Dedifferentiated amniotic fluid mesenchymal stem cell (primary cell): Measurements from ENCODE around the gene MTA2.

Experiments
- DNase-seq: peaks from one replicate; pipeline ENCODE4 v3.0.0-alpha.2; 2016; ENCODE audit errors: extremely low spot score

Gene MTA2

DNA sequence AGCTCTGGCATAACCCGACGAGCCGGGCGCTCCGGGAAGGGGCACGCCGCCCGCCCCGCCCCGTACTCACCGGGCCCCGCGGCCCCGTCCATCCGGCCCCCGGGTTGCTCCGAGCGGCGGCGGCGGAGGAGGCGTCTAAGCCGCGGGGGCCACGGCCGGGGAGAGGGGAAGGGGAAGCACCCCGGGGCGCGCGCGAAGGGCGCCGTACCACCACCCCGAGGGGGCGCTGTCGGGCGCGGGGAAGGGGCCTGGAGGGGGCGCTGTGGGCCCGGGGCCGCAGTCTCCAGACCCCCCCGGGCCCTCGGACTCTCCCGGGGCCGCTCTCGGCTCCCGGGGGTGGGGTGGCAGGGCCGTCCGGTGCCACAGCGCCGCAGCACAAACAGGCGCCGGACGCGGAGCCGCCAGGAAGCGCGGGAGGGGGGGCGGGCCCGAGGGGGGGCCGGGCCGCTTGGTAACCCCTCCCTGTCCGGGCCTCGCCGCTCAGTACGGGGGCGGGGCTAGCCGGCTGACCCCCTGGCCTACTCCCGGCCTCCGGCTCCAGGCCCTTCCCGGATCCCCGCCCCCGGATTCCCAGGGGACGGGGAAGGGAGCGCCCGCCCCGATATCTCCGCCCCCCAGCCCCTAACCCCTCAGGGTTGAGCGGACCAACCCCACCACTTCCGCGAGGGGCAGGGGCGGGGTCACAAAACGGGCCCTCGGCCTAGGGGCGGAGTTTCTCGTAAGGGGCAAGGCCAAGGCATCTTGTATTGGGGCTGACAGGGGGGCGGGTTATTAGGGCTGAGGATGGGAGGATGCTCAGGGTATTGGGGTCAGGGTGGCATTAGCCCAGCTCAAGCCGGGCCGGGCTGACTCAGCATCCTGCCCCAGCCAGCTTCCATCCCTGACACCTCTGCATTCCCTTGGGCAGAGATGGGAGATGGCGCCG is 11.0 kb upstream of the MTA2 start, which contains the start of the genes EML3 and ROM1:
TSS of gene EML3 (minus strand) at position 410 of the 925 bp plus-strand sequence. CDS start at position 92, 318 bp downstream.
TSS of gene ROM1 (plus strand) at position 892 of the 925 bp plus-strand sequence. CDS start at position 917, 25 bp downstream.
- no peak for DNase-seq

DNA sequence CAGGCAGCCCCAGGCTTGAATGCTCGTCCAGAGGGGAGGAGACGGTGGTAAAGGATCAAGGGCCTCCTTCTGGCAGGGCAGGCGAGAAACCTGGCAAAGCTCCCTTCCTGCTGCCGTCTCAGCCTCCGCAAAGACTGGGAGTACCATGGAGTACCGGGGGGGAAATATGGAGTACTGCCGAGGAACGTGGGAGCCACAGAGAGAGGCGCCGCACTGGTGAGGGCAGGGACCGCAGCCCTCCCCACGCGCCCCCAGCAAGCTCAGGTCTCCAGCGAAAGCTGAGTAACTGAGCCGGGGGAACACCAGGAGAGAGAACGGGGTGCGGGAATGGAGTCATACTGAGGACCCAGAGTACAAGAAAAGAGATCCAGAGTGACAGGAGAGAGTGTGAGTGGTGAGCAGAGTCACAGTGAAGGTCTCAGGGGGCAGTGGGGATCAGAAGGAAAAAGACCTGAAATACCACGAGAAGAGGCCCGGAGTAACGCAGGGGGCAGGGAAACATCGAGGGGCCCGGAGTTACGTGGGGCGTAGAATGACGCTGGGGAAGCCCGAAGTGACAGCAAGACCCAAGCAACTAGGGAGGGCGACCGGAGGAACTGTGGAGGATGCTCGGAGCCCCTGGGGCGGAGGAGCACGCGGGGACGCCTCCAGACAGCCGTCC is 10.2 kb upstream of the MTA2 start:
- no peak for DNase-seq

DNA sequence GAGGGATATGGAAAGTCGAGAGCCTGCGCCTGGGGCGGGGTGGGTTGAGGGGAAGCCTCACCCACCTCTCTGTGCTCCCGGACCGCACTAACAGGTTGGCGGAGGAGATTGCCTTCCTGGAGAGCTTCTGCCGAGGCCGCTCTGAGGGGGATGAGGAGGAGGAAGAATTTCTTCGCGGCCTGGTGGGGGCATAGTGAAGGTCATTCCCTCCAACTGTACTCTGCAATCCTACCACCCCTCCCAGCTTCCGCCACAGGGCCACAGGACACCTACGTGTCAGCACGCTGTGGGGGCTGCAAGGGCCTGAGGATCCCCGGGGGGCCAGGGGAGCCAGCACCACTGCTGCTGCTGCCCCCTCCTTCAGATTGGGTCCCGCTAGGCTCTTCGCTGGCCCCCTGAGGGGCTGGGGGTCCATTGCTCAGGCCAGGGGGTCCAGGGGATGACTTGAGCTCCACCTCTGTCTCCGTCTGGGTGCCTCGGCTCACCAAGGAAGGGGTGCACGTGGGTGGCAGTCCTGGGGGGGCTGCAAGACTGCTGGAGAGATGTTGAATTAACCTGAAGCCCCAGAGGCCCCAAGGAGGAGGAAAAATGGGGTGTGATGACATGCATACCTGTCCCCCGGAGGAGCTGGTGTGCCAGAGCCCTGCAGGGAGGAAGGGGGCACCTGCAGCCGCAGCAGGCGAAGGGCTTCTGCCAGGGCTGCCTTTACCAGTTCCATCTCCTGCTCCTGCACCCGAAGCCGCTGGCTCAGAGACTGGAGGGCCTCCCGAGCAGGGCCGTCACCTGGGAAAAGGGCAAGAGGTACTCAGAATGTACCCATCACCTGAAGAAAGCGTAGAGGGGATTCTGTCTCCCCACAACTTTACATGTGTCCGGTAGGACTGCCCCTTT is 9.4 kb upstream of the MTA2 start:
- DNase-seq = no peak

DNA sequence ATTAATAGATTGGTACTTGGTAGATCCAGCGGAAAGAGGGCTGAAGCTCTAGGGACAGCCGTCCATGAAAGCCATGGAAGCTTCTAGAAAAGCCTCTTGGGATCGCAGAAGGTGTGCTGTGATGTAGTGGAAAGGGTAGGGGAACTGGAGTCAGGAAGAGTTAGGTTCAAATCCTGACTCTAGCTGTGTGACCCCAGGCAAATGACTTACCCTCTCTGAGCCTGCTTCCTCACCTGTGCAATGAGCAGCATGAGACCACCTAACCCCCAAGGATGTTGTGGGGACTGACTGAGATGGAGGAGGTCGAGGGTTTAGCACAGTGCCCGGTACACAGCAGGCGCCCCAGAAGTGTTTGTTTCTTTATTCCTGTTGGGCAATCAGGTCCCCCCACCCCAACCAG is 8.7 kb upstream of the MTA2 start:
- no peak for DNase-seq

DNA sequence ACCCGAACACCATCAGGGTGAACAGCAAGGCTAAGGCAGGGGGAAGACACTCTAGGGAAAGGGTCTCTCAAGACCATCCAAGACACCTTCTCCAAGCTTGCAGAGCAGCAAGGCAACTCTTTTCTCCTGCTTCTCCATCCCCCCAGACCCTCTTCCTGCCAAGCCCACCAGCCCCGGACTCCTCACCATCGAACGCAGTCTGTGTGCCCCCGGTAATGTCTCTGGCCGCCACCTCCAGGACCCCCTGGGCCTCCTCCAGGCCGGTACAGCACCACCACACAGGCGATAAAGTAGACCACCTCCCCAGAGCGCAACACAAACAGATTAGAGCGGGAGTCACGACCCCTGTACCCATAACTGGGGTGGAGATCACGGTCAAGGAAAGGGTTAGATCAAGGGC is 7.1 kb upstream of the MTA2 start:
- DNase-seq = no peak

DNA sequence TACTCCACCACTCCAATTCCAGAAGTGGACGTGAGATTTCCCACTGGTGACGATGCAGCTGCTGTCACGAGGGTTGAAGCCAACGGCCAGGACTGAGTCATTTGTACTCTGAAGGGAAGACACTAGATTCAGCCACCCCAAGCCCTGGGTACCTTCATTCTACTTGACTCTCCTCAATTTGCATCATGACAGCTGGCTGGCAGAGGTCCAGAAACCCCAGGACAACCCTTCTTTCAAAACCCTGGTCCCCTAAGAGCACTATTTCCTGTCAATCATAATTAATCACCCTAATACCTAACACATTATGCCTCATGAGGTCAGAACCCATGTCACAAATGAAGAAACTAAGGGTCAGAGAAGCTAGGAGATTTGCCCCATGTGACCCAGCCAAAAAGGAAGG is 6.0 kb upstream of the MTA2 start:
- DNase-seq = no peak

DNA sequence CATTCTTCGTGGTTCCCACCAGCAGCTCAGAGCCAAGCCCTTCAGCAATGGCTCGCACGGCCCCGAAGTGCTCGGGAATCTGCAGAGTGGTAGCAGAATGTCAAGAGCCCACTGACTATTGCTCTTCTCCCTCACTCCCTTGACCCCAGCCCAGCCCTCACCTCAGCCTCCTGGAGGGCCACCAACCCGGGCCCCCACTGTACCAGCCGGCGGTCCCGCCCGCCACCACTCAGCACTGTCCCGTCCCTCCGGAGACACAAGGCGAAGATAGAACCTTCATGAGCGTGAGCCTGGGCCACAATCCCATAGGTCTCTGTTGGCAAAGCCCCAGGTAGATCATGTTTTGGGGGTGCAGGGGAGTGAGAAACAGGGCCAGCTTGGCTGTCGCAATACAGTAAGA is 4.2 kb upstream of the MTA2 start:
- DNase-seq = no peak

DNA sequence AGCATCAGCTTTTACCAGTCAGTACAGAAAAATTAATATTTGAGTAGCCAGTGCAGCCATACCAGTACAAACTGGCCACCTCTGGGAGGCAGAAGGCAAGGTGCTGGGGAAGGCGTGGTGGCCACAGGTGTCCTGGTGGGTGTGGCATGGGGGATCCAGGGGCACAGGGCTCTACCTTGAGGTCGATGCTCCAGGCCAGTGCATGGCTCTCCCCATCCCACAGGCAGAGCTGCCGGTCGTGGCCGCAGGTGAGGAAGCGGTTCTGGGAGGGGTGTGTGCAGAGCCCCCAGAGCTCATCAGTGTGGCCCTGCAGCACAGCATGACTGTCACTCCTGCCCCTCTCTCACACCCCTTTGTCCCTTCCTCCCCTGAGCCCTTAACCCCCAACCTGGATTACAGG is 3.8 kb upstream of the MTA2 start:
- no peak for DNase-seq

DNA sequence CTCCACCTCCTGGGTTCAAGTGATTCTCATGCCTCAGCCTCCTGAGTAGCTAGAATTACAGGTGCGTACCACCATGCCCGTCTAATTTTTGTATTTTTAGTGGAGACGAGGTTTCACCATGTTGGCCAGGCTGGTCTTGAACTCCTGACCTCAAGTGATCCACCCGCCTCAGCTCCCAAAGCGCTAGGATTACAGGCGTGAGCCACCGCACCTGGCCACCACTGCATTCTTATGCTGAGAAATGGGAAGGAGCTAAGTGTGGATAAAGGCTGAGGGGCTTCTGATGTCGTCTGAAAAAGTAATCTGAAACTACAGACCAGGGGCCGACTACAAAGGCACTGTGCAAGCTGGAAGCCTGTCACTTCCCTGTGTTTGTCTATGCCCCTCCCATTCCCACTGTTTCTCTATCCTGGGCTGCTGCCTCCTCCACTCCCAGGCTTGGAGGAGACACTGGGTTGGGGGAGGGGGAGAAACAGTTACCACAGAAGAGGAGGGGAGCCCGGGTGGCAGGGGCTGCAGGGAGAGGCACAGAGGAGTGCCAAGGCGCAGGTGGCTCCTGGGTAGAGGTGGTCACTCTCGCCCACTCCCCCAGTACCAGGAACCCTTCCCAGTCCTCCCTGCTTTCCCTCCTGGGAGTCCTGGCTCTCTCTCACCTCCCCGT is 2.9 kb upstream of the MTA2 start:
- DNase-seq = no peak

DNA sequence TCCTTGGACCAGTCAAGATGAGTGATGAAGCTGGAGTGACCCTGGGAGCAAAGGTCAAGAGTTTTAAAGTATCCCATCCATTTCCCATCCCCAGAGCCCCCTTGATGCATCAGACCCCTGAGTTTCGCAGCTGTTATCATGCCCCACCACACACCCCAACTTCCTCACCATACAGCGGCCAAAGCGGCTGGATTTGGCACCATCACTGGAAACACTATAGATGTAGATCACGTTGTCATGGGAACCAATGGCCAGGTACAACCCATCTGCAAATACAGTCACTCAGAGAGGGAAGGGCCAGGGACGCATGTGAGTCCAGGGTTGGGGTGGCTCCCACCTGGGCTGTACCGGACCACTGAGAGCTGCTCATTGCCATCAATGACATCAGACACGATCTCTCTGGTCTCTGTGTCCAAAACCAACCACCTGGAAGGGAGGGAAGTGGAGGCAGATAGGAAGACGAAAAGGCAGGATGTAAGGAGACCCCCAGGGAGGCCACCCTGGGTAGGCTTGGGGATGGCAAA is 2.2 kb upstream of the MTA2 start:
- DNase-seq = no peak

DNA sequence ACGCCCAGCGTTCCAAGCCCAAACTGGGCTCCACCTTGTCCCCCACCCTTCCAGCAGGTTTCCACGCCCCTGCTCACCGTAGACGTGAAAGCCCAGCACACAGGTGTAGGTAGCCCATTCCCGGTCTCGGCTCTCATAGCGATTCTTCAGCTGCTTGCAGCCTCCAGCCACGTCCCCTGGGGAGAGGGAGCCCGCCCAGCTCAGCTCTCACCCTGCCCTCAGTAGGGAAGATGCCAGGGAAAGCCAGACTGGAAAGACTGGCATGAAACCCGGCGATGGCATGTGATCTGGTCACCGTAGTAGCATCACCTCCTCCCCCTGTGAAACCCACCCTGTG is 1.4 kb upstream of the MTA2 start:
- no peak for DNase-seq

DNA sequence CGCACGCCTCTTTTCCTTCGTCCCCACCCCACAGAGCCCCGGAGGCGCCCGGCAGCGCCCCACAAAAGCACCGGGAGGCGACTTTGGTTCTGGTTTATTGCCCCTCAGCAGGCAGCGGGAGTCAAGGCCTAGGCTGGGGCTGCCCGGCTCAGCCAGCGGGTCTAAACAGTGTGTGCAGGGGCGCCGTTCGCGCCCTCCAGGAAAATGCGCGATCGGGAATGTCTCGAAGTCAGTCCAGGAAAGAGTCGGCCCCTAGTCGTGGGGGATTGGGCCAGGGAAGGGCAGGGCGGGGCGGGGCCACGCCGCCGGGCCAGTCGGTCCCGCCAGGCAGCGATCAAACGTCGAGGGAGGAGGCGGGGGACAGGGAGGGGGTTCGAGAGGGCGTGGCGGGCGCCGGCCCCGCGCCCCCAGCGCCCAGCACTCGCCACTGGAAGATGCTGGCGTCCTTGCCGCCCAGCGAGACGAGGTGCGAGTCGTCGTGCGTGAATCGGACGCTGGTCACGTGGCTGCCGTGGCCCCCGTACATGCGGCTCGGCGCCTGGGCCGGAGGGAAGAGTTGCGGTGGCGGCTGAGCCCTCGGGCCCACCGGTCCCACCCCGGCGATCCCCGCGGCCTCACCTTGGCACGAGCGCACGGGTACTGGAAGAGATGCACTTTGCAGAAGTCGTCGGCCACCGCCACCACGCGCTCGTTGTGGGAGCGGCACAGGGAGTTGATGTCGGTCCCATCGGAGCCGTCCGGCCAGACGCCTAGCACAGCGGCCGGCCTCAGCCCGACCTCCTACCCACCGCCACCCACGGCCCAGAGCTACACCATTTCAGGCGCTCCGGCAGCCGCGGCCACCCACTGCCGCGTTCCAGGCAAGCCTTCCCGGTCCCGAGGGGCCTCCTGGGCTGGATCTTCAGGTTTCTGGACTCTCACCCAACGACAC is 741 bp upstream of the MTA2 start:
- DNase-seq = peak; percentile 34

DNA sequence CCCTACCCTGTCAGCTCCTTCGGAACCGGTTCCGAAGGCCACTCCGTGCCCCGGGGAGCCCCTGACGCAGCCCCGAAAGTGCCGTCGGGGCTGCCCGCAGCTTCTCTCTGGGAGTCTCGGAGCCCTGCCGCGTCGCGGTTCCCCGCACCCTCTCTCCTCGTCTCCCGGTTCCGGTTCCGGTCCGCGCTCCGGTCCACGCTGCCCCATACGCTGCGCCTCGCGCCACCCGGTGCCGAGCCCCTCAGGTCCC is 618 bp downstream of the MTA2 start:
- DNase-seq = no peak

DNA sequence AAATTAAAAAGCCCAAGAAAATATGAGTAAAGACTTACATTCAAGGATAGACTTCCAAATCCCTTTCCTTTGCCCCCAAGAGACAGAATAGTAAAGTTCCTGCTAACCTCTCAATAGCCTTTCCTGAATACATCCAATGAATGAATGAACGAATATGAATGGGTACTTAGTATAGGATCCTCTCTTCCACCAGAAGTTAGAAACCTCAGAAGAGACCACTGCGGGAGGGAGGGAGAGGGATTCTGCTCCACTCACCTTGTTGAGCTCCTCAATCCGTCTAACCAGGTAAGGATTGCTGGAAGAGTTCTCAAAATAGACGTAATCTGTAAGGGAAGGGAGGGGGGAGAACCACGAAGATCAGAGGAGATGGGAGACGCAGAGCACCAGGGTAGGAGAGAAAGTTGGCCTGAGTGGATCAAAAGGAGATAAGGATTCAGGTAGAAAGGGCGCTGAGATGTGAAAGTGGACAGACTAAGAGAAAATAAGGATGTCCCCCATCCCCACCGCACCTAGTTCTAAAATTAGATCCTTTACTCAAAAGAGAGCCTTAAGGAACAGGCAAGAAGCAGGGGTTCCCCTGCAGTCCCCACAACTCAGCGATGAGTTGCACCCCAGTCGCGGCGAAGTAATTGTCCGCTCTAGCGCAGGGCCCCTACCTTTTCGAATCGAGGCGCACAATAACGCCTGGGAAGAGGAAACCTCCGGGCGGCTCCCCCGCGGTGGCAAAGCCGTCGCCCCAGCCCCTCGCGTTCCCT is 1.1 kb downstream of the MTA2 start:
- no peak for DNase-seq

DNA sequence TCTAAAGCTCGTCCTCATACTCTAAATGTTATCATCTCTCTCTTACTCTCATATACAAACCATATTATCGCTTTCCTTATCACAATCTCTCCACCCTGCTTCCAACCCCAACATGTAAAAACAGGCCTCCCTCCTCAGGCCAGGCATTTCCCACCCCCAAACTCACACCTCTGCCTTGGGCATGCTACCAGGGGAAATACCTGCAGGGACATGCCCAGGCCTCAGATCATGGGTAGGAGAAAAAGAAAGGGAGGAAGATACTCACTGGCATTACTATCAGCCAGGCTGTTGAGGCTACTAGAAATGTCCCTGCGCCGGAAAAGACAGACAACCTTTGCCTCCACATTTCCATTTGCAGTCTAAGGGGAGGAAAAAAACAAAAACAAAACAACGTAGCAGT is 1.8 kb downstream of the MTA2 start:
- DNase-seq = no peak

DNA sequence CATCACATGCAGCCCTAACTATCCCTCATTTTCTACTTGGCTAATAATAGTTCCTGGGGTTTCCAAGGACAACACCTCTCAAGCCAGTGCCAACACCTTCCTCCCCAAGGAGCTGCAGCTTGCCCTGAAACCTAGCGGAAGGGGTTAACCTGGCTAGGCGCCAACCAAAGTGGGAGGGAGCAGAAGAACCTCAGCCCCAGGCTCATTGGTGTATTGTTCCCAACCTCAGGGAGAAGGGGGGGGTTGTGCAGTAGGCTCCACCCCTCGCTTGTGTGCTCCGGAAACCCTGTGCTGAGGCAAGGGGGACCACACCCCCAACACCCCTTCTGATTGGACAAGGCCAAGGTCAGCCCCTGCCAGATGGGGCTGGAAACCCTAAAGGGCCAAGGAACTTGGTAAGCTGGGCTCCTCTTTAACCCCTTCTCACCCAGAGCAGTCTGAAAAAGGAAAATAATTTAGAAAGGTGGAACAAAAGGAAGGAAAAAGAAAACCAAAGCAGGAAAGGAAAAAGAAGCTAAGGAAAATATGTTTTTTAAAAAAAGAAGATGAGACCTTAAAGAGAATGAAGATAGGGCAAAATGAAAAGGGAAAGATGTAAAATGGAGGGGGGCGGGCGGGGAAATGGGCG is 2.5 kb downstream of the MTA2 start:
- peak; percentile 95 for DNase-seq

DNA sequence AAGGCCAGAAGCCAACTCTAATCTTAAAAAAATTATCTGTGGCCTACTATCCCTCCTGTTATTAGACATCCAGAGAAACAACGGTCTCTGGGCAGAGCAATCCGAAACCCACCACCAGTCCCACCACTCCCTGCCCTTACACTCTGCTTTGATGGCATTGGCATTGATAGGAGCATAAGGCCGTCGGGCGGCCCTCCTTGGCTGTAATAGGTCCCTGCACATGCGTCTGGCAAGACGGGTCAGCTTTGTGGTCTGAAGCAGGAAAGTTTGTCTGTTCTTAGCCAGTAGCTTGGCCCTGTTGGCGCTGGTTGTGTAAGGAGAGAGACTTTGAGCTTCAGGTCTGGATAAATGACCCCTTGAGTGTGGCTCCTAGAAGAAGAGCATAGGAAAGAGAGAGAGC is 6.5 kb downstream of the MTA2 start:
- DNase-seq = no peak

DNA sequence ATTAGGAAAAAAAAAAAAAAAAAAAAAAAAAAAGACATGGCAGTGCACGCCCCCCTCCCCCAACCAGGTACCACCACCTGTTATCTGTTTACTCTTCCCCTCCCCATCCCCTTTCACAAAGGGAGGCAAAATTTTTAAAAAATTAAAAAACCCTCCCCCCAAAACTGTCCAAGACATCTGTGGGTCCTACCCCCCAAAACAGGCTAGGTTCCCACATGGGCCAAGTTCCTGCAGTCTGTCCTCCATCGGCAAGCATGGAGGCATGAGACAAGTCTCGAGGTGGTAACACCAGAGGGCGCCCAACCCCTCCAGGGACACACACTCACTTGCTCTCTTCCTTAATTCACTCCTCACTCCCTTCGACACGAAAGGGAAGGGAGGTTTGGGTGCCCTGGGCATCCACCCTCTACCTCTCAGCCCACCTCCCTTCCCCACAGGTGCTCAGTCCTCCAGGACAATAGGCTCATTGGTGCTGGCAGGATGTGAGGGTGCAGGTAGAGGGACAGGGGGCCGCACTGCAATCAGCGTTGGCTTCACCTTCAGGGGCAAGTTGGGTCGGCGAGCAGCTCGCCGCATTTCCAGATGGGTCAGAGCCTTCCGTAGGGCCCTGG is 8.1 kb downstream of the MTA2 start:
- peak; percentile 57 for DNase-seq

DNA sequence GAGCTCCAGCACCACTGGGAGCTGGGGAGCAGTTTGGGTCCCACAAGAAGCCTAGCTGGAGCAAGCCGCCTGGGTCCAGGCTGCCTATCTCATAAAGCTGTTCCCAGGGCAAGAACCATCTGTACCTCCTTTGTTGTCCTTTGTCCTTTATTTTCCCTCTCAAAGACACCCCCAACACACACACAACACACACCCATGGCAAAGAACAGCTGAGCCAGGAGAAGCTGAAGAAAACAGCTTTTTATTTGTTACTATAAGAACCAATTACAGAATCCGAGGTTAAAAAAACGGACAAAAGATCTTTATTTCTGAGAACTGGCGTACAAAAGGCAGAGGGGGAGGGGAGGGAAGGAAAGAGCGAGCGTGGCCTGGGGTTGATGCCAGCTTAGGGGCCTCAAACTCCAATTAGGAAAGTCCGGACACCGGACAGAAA is 8.7 kb downstream of the MTA2 start:
- DNase-seq = no peak
